K562 (cell line): ENCODE measurements around the gene ATP13A1. TPM values are rescaled to one million over a fixed set of nuclear protein-coding genes. Genes with fewer than 3 reads are reported as not detected.

Experiments
- ATF1 ChIP-seq, 2 experiments: fragments of 450-650 bp in 1 of 2; IDR thresholded peaks; 2 replicates each; pipeline ENCODE4 v1.6.1; 2016; ENCODE audit warnings: missing compliant biosample characterization in 1 of 2, missing genetic modification characterization in 1 of 2
- CBFA2T2 ChIP-seq: fragments of 450-650 bp; conservative IDR thresholded peaks from 2 replicates; pipeline ENCODE4 v1.6.1; 2017; ENCODE audit warnings: mild to moderate bottlenecking
- DMBX1 ChIP-seq: fragments of 250-450 bp; sonication (Bioruptor Pico); IDR thresholded peaks from 2 replicates; pipeline ENCODE4 v1.8.0; 2022; ENCODE audit warnings: inconsistent platforms, mild to moderate bottlenecking, moderate library complexity, borderline replicate concordance
- ESRRB ChIP-seq: fragments of 250-450 bp; sonication (Bioruptor Pico); IDR thresholded peaks from 2 replicates; pipeline ENCODE4 v1.5.0; 2020; ENCODE audit warnings: mild to moderate bottlenecking, moderate library complexity, borderline replicate concordance
- GABPB1 ChIP-seq: sonication (generic); formaldehyde crosslinking; IDR thresholded peaks from 2 replicates; pipeline ENCODE4 v1.8.0; 2022; ENCODE audit warnings: mild to moderate bottlenecking, missing genetic modification reagents
- HNRNPLL ChIP-seq: fragments of 200-400 bp; formaldehyde crosslinking; IDR thresholded peaks from 2 replicates; pipeline ENCODE4 v1.6.1; 2017; ENCODE audit warnings: low read length, low read depth, mild to moderate bottlenecking; ENCODE audit not compliant: poor library complexity, severe bottlenecking
- KDM1A ChIP-seq, 2 experiments: fragments of 450-650 bp; IDR thresholded peaks; 2 replicates each; pipeline ENCODE4 v1.6.1; 2016; ENCODE audit warnings: mild to moderate bottlenecking in 2 of 2
- MYC ChIP-seq, 2 experiments: fragments of 250-450 bp in 1 of 2; sonication (Bioruptor Pico) in 1 of 2; IDR thresholded peaks; 2 replicates each; pipeline versions ENCODE4 v1.5.1 to v1.6.1; 2012 to 2021; ENCODE audit warnings: low read depth in 2 of 2, borderline replicate concordance in 1 of 2, improper control_type of control experiment in 1 of 2, low read length in 1 of 2, mild to moderate bottlenecking in 1 of 2, moderate library complexity in 1 of 2
- NEUROD1 ChIP-seq: fragments of 150-350 bp; IDR thresholded peaks from 2 replicates; pipeline ENCODE4 v1.6.1; 2014; ENCODE audit warnings: borderline replicate concordance, low read length, low read depth; ENCODE audit not compliant: partially characterized antibody
- NFRKB ChIP-seq: fragments of 450-650 bp; IDR thresholded peaks from 2 replicates; pipeline ENCODE4 v1.6.1; 2016; ENCODE audit warnings: low read depth
- RBFOX2 ChIP-seq: fragments of 200-400 bp; formaldehyde crosslinking; IDR thresholded peaks from 2 replicates; pipeline ENCODE4 v1.6.1; 2017; ENCODE audit warnings: low read depth, mild to moderate bottlenecking, low read length, moderate library complexity
- RBM22 ChIP-seq: fragments of 200-400 bp; formaldehyde crosslinking; IDR thresholded peaks from 2 replicates; pipeline ENCODE4 v1.6.1; 2018; ENCODE audit warnings: low read length, low read depth; ENCODE audit not compliant: poor library complexity, severe bottlenecking
- STAT6 ChIP-seq: sonication (generic); formaldehyde crosslinking; IDR thresholded peaks from 2 replicates; pipeline ENCODE4 v1.8.1; 2023; ENCODE audit warnings: mild to moderate bottlenecking, missing genetic modification reagents
- TAF7 ChIP-seq: fragments of 450-650 bp; IDR thresholded peaks from 2 replicates; pipeline ENCODE4 v1.6.1; 2016; ENCODE audit warnings: missing genetic modification characterization, missing compliant biosample characterization
- TCF7L2 ChIP-seq: fragments of 150-350 bp; IDR thresholded peaks from 2 replicates; pipeline ENCODE4 v1.6.1; 2016; ENCODE audit warnings: low read depth, mild to moderate bottlenecking, low read length, moderate library complexity
- TFE3 ChIP-seq: fragments of 450-650 bp; formaldehyde crosslinking; IDR thresholded peaks from 2 replicates; pipeline ENCODE4 v1.4.0; 2020; ENCODE audit warnings: mild to moderate bottlenecking, mixed read lengths
- ZEB2 ChIP-seq: fragments of 450-650 bp; IDR thresholded peaks from 2 replicates; pipeline ENCODE4 v1.6.1; 2016
- ZNF146 ChIP-seq: IDR thresholded peaks from one replicate; pipeline ENCODE4 v1.6.1; 2018; ENCODE audit warnings: missing compliant biosample characterization; ENCODE audit not compliant: unreplicated experiment
- ZNF277 ChIP-seq: fragments of 250-450 bp; sonication (Bioruptor Pico); IDR thresholded peaks from 2 replicates; pipeline ENCODE4 v1.8.0; 2022; ENCODE audit warnings: inconsistent platforms, mild to moderate bottlenecking, moderate library complexity, borderline replicate concordance
- ZNF3 ChIP-seq: fragments of 250-450 bp; sonication (Bioruptor Pico); IDR thresholded peaks from 2 replicates; pipeline ENCODE4 v1.5.0; 2021; ENCODE audit warnings: mild to moderate bottlenecking, moderate library complexity
- ZNF311 ChIP-seq: fragments of 250-450 bp; sonication (Bioruptor Pico); IDR thresholded peaks from 2 replicates; pipeline ENCODE4 v1.4.0; 2020; ENCODE audit warnings: mild to moderate bottlenecking, moderate library complexity
- ZNF584 ChIP-seq: fragments of 200-800 bp; sonication (Bioruptor generic); IDR thresholded peaks from 2 replicates; pipeline ENCODE4 v1.6.1; 2016; ENCODE audit warnings: low read depth, mild to moderate bottlenecking, missing genetic modification characterization, missing compliant biosample characterization
- polyA plus RNA-seq, 8 experiments: library from polyadenylated mRNA; depleted of rRNA in 4 of 8; stranded (reverse) in 5 of 8; unstranded in 3 of 8; fragments of >200 nt; fragmentation: Nextera tagmentation in 2 of 8; fragmentation: Illumina TruSeq in 1 of 8; extraction: Ambion mirVana in 2 of 8; extraction: Trizol in 1 of 8; gene quantifications; 2 replicates each; pipeline versions ENCODE4 v1.2.1 to v1.2.3, GENCODE V29; 2011 to 2014; ENCODE audit warnings: inconsistent platforms in 1 of 8, missing spikeins in 1 of 8
- total RNA-seq, 7 experiments: library from RNA; depleted of rRNA in 6 of 7; stranded (reverse); fragments of >200 nt in 6 of 7; fragmentation: Illumina TruSeq in 2 of 7; extraction: Trizol in 2 of 7; gene quantifications; 2 replicates each; pipeline versions ENCODE4 v1.2.1 to v1.2.3, GENCODE V29; 2011 to 2021; ENCODE audit warnings: low replicate concordance in 1 of 7

The ATP13A1 gene
- total and polyA plus RNA-seq, 9 of the 15 experiments (the other 6 are each of a cell fraction or from before 2014, with no cell fraction given), result 0.90 to 83.8 (median 23.1) TPM

GRCh38 chr19:19663256-19664120 lies at the start of gene ATP13A1 (continued):
- TF ChIP-seq HNRNPLL (peak; percentile 41), TAF7 (tag) (peak; percentile 38; the same call in 1 of the 2 replicates), ATF1 (CRISPR knock-in tag; IDR thresholded peaks at IDR 0.05) (no peak), ATF1 (tag; IDR thresholded peaks at IDR 0.05) (peak; percentile 71), ZNF277 (CRISPR knock-in tag) (no peak), KDM1A (IDR thresholded peaks at IDR 0.05) (no peak), ZNF584 (CRISPR knock-in tag) (peak; percentile 44; the same call in 1 of the 2 replicates), ZNF311 (CRISPR knock-in tag) (no peak), RBM22 (peak; percentile 55), GABPB1 (CRISPR knock-in tag) (peak; percentile 82; the same call in 1 of the 2 replicates), NEUROD1 (no peak), NFRKB (peak; percentile 99), ZNF146 (CRISPR knock-in tag) (no peak), CBFA2T2 (no peak), STAT6 (CRISPR knock-in tag) (peak; percentile 83), ZEB2 (no peak), ZNF3 (no peak), TCF7L2 (peak; percentile 96), TFE3 (CRISPR knock-in tag) (no peak), RBFOX2 (peak; percentile 94), DMBX1 (peak; percentile 34; the same call in 1 of the 2 replicates), MYC (IDR thresholded peaks at IDR 0.05; ENCODE audit: low read depth, low read length) (peak; percentile 56), MYC (CRISPR knock-in tag; IDR thresholded peaks at IDR 0.05; ENCODE audit: borderline replicate concordance, low read depth) (no peak; the same call in 1 of the 2 replicates), ESRRB (CRISPR knock-in tag) (no peak)
